Colon (tissue), 2 donors: ENCODE results near the gene CDA.
A peak's percentile ranks its signal among the peaks of the same experiment; 100 is the strongest.

Experiments used
- FAIRE-seq: peaks from 2 replicates; lab custom pipeline; 2012; peaks lifted over from hg19 to GRCh38; lab: Jason Lieb, UNC
- donor health status: control.
- donor health status: control.

Gene CDA

DNA sequence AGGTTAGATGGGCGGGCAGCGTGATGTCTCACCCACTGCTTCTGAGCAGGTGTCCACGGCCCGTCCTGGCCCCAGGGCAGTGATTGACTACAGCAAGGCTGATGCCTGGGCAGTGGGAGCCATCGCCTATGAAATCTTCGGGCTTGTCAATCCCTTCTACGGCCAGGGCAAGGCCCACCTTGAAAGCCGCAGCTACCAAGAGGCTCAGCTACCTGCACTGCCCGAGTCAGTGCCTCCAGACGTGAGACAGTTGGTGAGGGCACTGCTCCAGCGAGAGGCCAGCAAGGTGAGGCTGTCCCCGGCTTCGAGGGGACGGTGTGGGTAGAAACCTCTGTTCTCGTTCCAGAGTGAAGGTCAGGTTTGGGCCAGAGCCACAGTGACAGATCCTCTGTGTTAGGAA, 60.0 kb downstream of the CDA start:
- FAIRE-seq = no peak

DNA sequence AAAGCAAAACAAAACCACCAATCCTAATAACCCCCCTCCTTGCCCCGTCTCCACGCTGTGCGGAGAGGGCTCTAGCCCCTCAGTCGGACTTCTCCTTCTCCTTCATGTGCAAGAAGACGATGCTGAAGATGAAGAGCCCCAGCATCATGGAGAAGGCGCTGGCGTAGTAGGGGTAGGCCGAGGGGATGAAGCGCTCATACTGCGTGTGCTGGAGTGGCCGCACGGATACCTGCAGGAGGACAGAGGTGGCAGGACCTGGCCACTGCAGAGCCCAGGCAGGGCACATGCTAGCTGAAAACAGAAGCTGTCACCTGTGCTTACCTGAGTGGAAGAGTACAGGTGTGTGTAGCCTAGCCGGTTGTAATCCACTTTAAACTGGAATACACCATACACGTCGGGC, 63.4 kb downstream of the CDA start:
- FAIRE-seq = no peak

GRCh38 chr1:20654104-20654690, 65.3 kb downstream of the CDA start:
- FAIRE-seq = no peak

DNA sequence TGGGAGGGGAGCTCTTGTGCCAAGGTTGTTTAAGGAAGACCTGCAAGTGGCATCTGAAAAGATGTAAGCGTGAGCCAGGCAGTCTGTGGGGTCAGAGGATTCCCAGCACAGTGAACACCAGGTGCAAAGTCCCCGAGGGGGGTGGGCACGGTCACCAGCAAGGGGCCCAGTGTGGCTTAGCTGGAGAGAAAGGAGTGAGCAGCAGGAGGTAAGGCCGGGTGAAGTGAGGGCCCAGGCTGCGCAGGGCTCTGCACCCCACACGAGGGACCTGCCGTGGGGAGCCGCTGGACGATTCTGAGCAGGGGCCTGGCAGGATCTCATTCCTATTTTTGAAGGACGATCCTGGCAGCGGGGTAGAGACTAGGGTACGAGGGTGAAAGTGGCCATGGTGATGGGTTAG, 68.1 kb downstream of the CDA start:
- FAIRE-seq = no peak

- FAIRE-seq = no peak
Measured at GRCh38 chr1:20658166-20658915, 69.4 kb downstream of the CDA start.

DNA sequence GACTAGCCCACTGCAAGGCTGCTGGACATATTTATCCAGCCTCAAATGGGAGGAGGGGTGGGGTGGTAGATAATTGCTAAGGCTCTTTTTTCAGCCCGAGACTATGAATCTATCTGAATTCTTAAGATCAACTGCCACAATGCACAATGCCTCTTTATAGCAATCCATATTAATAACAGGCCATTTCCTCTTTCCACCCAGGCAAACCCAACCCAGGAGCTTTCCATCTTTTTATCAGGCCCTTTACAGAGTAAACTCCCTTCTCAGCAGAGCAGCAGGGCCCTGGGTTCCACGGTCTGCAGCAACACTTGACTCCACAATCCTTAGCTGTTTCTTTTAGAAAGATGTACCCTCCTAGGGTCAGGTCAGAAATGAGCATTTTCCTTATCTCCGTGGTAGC, 71.5 kb downstream of the CDA start:
- no peak for FAIRE-seq

DNA sequence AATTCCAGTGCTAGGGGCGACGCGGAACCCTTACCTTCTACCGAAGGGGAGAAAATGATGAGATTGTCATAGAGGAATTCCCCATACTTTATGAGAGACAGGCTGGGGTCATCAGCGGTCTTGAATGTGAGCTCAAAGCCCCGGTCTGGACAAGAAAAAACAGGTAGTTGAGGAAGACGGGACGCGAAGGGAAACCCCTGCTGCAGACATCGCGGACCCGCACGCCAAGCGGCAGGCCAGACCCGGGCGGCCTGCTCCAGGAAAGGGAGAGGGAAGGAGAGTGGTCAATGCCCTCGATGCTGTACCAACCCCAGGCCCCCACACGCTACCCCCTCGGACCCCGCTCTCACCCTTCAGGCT, 71.9 kb downstream of the CDA start:
- no peak for FAIRE-seq

- peak; percentile 57 for FAIRE-seq
Measured at GRCh38 chr1:20661207-20662109, 72.6 kb downstream of the CDA start, which contains the start of gene DDOST. DDOST (minus strand) TSS chr1:20661369; CDS start chr1:20661350, 19 bp downstream.

- FAIRE-seq = no peak
Measured at GRCh38 chr1:20662110-20662475, 73.2 kb downstream of the CDA start.

DNA sequence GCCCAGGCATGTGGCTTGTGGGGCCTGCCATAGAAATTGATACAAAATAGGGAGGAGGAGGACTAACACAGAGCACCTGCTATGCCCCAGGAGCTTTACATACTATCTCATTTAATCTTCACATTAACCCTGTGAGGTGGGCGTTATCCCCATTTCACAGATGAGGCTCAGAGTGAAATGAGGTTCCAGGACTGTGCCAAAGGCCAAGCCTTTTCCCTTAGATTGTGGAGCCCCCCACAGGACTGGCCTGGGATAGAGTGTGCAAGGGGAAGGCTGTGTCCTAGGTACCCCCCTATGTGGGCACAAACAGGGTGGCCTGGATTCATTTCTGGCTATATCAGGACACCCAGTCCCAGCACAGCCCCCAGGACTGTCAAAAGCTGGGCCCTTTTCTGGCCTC, 74.5 kb downstream of the CDA start:
- FAIRE-seq = no peak

GRCh38 chr1:20663969-20664715, 75.2 kb downstream of the CDA start:
- FAIRE-seq = no peak

DNA sequence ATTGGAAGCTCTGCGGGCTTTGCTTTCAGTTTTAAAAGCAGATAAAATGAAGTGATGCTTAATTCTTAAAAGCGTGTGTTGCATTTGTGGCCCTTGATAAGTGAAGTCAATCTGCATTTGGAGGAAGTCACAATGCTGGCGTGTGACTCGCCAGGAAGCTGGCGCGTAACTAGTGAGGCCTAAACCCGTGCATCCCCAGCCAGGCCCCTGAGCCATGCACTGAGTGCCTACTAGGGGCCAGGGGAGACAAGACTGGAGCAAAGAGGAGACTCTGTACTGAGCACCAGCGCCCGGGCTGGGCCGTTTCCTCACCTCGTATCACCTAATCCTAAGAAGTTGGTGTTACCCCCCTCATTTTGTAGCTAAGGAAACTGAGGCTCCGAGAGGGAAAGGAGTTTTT, 76.8 kb downstream of the CDA start:
- no peak for FAIRE-seq

DNA sequence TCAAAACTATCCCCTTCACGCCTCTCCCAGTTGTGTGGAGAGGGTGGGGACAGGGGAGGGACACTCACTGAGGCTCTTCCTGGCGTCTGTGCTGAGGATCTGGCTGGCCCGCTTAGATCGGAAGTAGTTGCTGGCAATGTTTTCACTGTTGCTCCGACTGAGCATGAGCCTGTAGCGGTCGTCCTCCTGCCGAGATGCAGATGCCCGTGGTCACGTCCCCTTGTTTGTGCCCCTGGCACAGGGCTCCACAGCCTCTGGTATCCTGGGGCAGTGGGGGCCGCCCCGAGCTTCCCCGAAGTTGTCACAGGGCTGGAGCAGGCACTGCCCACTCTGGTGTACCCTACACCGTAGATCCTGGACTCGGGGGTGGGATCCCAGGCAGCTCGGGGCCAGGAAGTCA, 77.2 kb downstream of the CDA start:
- no peak for FAIRE-seq

- FAIRE-seq = no peak
Measured at GRCh38 chr1:20666804-20667203, 77.9 kb downstream of the CDA start.
